ENCODE measurements around the gene ITPA. TPM values are rescaled to one million over a fixed set of nuclear protein-coding genes. Genes with fewer than 3 reads are reported as not detected.
A peak's percentile ranks its signal among the peaks of the same experiment; 100 is the strongest.

The ITPA gene
- total and polyA plus RNA-seq, 5 donors, result 16.6 to 21.8 (median 17.2) TPM

DNA sequence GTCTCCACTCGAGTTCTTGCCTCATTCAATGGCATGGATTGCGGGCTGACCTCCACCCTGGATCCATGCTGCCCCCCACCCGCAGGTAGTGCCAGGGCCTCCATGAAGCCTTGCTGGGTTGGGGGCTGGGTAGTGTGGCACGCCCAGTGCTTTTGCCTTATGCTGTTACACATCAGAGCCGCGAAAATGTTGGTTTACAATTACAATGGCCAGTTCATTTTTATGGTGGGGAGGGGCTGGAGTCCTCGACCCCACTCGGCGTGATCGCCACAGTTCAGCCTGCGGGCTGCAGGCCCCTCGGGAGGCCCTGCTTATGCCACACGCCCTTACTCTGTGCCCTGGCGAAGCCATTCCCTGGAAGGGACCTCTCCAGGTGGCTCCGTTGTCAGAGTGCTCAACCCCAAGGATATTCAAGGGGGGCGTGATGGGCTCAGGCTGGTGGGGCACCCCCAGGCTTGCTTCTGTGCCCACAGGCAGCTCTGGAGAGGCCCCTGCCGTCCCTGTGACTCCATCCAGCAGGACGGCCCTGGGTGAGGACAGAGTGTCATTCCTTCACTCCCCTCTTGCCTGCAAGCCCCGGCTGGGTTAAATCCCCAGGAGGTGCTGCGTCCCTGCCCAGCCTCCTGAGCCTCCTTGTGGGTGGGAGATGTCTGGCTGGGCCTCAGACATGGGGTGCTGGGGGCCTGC, 14.8 kb downstream of the ITPA start:
- no peaks in the 10 kb centered on the region for H3K4me1 ChIP-seq (ENCODE audit: control insufficient read depth, insufficient read depth, low read length)
- H3K27me3 ChIP-seq (ENCODE audit: control insufficient read depth, insufficient read depth), result no peaks in the 10 kb centered on the region
- H3K27ac ChIP-seq (ENCODE audit: low read length), result no peak overlapping the region
- no peaks in the 10 kb centered on the region for H3K9me3 ChIP-seq (ENCODE audit: control insufficient read depth, low read length)
- 82% methylated on average over 20 of the region's 20 CpGs for WGBS
- DNase-seq (no peak), ATAC-seq (no peak)
- H3K4me3 ChIP-seq (ENCODE audit: low read length), result no peak overlapping the region
- intact Hi-C loops (cut with DNase I), result no loop called here

GRCh38 chr20:3224681-3225421, 15.6 kb downstream of the ITPA start:
- Histone ChIP-seq H3K4me1 (ENCODE audit: control insufficient read depth, insufficient read depth, low read length) (no peaks in the 10 kb centered on the region), H3K4me3 (ENCODE audit: low read length) (no peak overlapping the region), H3K9me3 (ENCODE audit: control insufficient read depth, low read length) (no peaks in the 10 kb centered on the region), H3K27me3 (ENCODE audit: control insufficient read depth, insufficient read depth) (no peaks in the 10 kb centered on the region), H3K27ac (ENCODE audit: low read length) (no peak overlapping the region)
- no peak for ATAC-seq
- 90% methylated on average over 8 of the region's 8 CpGs for WGBS
- no peak for DNase-seq
- intact Hi-C loops (cut with DNase I), result no loop called here

GRCh38 chr20:3226093-3226492, 16.8 kb downstream of the ITPA start:
- H3K9me3 ChIP-seq (ENCODE audit: control insufficient read depth, low read length), result no peaks in the 10 kb centered on the region
- H3K4me3 ChIP-seq (ENCODE audit: low read length), result no peak overlapping the region
- no peaks in the 10 kb centered on the region for H3K27me3 ChIP-seq (ENCODE audit: control insufficient read depth, insufficient read depth)
- ATAC-seq (no peak), DNase-seq (no peak)
- intact Hi-C loops (cut with DNase I), result no loop called here
- 85% methylated on average over 10 of the region's 10 CpGs for WGBS
- H3K4me1 ChIP-seq (ENCODE audit: control insufficient read depth, insufficient read depth, low read length), result no peaks in the 10 kb centered on the region
- H3K27ac ChIP-seq (ENCODE audit: low read length), result no peak overlapping the region

DNA sequence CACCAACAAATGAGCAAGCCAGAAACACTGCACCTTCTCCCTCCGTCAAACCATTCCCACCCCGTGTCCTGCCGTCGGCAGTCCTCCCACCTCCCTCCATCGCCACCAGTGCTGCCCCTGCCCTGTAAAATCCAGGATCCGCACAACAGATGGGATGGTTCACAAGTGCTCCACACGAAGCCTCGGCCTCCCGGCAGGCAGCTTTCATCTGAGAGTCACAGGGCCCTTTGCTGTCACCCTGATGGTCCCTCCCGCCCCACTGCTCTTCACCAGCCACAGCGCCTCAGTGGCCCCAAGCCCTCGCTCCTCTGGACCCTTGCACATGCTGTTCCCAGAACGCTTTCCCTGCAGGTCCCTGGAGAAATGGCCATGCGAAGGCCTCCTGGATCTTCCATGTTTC, 17.6 kb downstream of the ITPA start:
- H3K27ac ChIP-seq (ENCODE audit: low read length), result no peak overlapping the region
- no peaks in the 10 kb centered on the region for H3K9me3 ChIP-seq (ENCODE audit: control insufficient read depth, low read length)
- ATAC-seq (no peak), DNase-seq (no peak)
- WGBS, result 91% methylated on average over 14 of the region's 14 CpGs
- no peak overlapping the region for H3K4me3 ChIP-seq (ENCODE audit: low read length)
- H3K27me3 ChIP-seq (ENCODE audit: control insufficient read depth, insufficient read depth), result no peaks in the 10 kb centered on the region
- no peaks in the 10 kb centered on the region for H3K4me1 ChIP-seq (ENCODE audit: control insufficient read depth, insufficient read depth, low read length)
- intact Hi-C loops (cut with DNase I), result no loop called here

- no peak for ATAC-seq
- WGBS, result 79% methylated on average over 7 of the region's 7 CpGs
These were observed 18.2 kb downstream of the ITPA start for GRCh38 chr20:3227506-3227905.

GRCh38 chr20:3227936-3228749, 18.8 kb downstream of the ITPA start:
- intact Hi-C loops (cut with DNase I), result no loop called here
- DNase-seq (peak in 1 of 3 donors; percentile 54), ATAC-seq (no peak)
- Histone ChIP-seq H3K4me1 (ENCODE audit: control insufficient read depth, insufficient read depth, low read length) (no peaks in the 10 kb centered on the region), H3K4me3 (ENCODE audit: low read length) (no peak overlapping the region), H3K27me3 (ENCODE audit: control insufficient read depth, insufficient read depth) (no peaks in the 10 kb centered on the region), H3K9me3 (ENCODE audit: control insufficient read depth, low read length) (no peaks in the 10 kb centered on the region), H3K27ac (ENCODE audit: low read length) (no peak overlapping the region)
- WGBS, result 87% methylated on average over 42 of the region's 42 CpGs

More at GRCh38 chr20:3227506-3227905, 18.2 kb downstream of the ITPA start:
- Histone ChIP-seq H3K4me1 (ENCODE audit: control insufficient read depth, insufficient read depth, low read length) (no peaks in the 10 kb centered on the region), H3K27me3 (ENCODE audit: control insufficient read depth, insufficient read depth) (no peaks in the 10 kb centered on the region), H3K4me3 (ENCODE audit: low read length) (no peak overlapping the region), H3K9me3 (ENCODE audit: control insufficient read depth, low read length) (no peaks in the 10 kb centered on the region), H3K27ac (ENCODE audit: low read length) (no peak overlapping the region)
- no peak for DNase-seq
- intact Hi-C loops (cut with DNase I), result no loop called here

- DNase-seq, result peak in 1 of 3 donors; percentile 42
- H3K4me3 ChIP-seq (ENCODE audit: low read length), result no peak overlapping the region
- no peaks in the 10 kb centered on the region for H3K9me3 ChIP-seq (ENCODE audit: control insufficient read depth, low read length)
- H3K27me3 ChIP-seq (ENCODE audit: control insufficient read depth, insufficient read depth), result no peaks in the 10 kb centered on the region
- no peak for ATAC-seq
- H3K4me1 ChIP-seq (ENCODE audit: control insufficient read depth, insufficient read depth, low read length), result no peaks in the 10 kb centered on the region
- no peak overlapping the region for H3K27ac ChIP-seq (ENCODE audit: low read length)
- intact Hi-C loops (cut with DNase I), result no loop called here
- WGBS, result 87% methylated on average over 11 of the region's 11 CpGs
These were observed 19.4 kb downstream of the ITPA start for GRCh38 chr20:3228750-3229032.

DNA sequence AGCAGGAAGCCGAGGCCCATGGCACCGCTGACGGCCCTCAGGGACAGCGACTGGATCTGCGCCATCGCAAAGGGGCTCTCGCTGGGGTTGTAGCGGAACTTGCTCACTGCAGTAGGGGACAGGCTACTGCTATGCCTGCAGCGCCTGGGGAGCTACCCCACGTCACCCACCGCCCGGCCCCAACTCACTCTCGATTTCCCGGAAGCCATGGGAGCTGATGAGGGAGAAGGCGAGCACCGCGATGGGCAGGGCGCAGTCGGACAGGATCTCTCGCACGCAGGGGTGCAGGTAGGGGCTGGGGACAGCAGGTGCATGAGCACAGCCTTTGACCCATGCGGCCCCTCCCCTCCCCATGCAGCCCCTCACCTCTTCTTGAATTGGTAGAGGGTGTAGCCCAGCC, 19.9 kb downstream of the ITPA start:
- H3K27me3 ChIP-seq (ENCODE audit: control insufficient read depth, insufficient read depth), result no peaks in the 10 kb centered on the region
- DNase-seq (no peak), ATAC-seq (no peak)
- H3K9me3 ChIP-seq (ENCODE audit: control insufficient read depth, low read length), result no peaks in the 10 kb centered on the region
- 94% methylated on average over 22 of the region's 22 CpGs for WGBS
- no peaks in the 10 kb centered on the region for H3K4me1 ChIP-seq (ENCODE audit: control insufficient read depth, insufficient read depth, low read length)
- no peak overlapping the region for H3K4me3 ChIP-seq (ENCODE audit: low read length)
- H3K27ac ChIP-seq (ENCODE audit: low read length), result no peak overlapping the region
- intact Hi-C loops (cut with DNase I), result no loop called here

DNA sequence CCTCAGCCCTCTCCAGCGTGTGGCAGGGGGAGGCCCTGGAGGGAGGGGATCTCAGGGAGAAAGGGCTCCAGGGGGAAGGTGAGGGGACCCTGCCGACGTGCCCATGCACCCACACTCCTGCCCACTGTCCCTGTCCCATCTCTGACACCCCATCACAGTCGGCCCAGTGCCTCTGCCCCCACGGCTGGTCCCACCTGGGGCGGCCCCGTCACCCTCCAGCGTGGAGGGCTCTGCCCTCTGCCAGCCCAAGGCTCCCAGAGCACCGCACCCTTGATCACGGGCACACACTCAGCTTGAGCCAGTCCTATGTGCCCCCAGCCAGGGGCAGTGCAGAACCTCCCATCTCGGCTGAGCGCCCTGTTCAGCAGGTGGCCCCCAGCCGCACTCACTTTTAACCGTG, 20.5 kb downstream of the ITPA start:
- H3K9me3 ChIP-seq (ENCODE audit: control insufficient read depth, low read length), result no peaks in the 10 kb centered on the region
- no peak overlapping the region for H3K27ac ChIP-seq (ENCODE audit: low read length)
- peak in 1 of 2 donors; percentile 12 for ATAC-seq
- no peaks in the 10 kb centered on the region for H3K4me1 ChIP-seq (ENCODE audit: control insufficient read depth, insufficient read depth, low read length)
- H3K4me3 ChIP-seq (ENCODE audit: low read length), result no peak overlapping the region
- DNase-seq, result peak in 1 of 3 donors; percentile 29
- intact Hi-C loops (cut with DNase I), result no loop called here
- WGBS, result 93% methylated on average over 14 of the region's 14 CpGs
- no peaks in the 10 kb centered on the region for H3K27me3 ChIP-seq (ENCODE audit: control insufficient read depth, insufficient read depth)

DNA sequence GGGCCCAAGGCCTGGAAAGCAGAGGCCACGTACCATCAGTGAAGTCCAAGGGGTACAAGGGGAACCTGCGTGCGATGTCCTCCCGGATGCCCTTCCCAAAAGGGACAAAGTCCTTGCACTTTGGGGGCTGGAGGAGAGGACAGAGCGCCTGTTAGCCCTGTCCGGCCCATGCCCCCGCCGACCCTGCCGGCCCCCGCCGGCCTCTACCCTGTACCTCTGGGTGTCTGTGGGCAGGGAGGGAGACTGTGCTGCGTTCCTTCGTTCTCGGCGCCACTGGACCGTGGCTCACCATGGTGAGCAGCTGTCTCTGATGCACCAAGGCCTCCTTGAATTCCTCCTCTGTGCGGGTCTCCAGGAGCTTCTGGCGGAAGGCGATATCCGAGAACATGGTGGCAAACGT, 21.8 kb downstream of the ITPA start:
- H3K27ac ChIP-seq (ENCODE audit: low read length), result no peak overlapping the region
- H3K27me3 ChIP-seq (ENCODE audit: control insufficient read depth, insufficient read depth), result no peaks in the 10 kb centered on the region
- no peaks in the 10 kb centered on the region for H3K4me1 ChIP-seq (ENCODE audit: control insufficient read depth, insufficient read depth, low read length)
- no peak for ATAC-seq
- no peak for DNase-seq
- H3K9me3 ChIP-seq (ENCODE audit: control insufficient read depth, low read length), result no peaks in the 10 kb centered on the region
- H3K4me3 ChIP-seq (ENCODE audit: low read length), result no peak overlapping the region
- WGBS, result 92% methylated on average over 21 of the region's 21 CpGs
- intact Hi-C loops (cut with DNase I), result no loop called here

- intact Hi-C loops (cut with DNase I), result no loop called here
- ATAC-seq, result no peak
These were observed 22.7 kb downstream of the ITPA start for GRCh38 chr20:3231889-3232588.

More at GRCh38 chr20:3231889-3232588, 22.7 kb downstream of the ITPA start:
- Histone ChIP-seq H3K27me3 (ENCODE audit: control insufficient read depth, insufficient read depth) (no peaks in the 10 kb centered on the region), H3K4me1 (ENCODE audit: control insufficient read depth, insufficient read depth, low read length) (no peaks in the 10 kb centered on the region), H3K27ac (ENCODE audit: low read length) (no peak overlapping the region), H3K9me3 (ENCODE audit: control insufficient read depth, low read length) (no peaks in the 10 kb centered on the region), H3K4me3 (ENCODE audit: low read length) (no peak overlapping the region)
- no peak for DNase-seq
- 94% methylated on average over 15 of the region's 15 CpGs for WGBS

Measured in right cardiac atrium (tissue), 5 donors.